K562 (cell line): Measurements from ENCODE around the gene KRT222.

Source experiments
- BDP1 ChIP-seq: IDR thresholded peaks from 3 replicates; pipeline ENCODE4 v1.6.1; 2011; ENCODE audit not compliant: insufficient read length, insufficient read depth
- BMI1 ChIP-seq: fragments of 150-350 bp; IDR thresholded peaks from 2 replicates; pipeline ENCODE4 v1.6.1; 2014; ENCODE audit warnings: low read length
- NRF1 ChIP-seq, 2 experiments: fragments of 450-650 bp; IDR thresholded peaks in 1 of 2; conservative IDR thresholded peaks in 1 of 2; 2 replicates each; pipeline ENCODE4 v1.6.1; 2014; ENCODE audit warnings: mild to moderate bottlenecking in 2 of 2
- SMARCC2 ChIP-seq: fragments of 450-650 bp; IDR thresholded peaks from 2 replicates; pipeline ENCODE4 v1.6.1; 2017; ENCODE audit warnings: antibody characterized with exemption, moderate library complexity, mild to moderate bottlenecking, low read depth
- SPI1 ChIP-seq: IDR thresholded peaks from 2 replicates; pipeline ENCODE4 v1.6.1; 2011; ENCODE audit warnings: low read depth, low read length, control low read depth, borderline replicate concordance
- TCF7 ChIP-seq: sonication (generic); IDR thresholded peaks from 2 replicates; pipeline ENCODE4 v1.6.1; 2016; ENCODE audit warnings: antibody characterized with exemption, borderline replicate concordance
- TCFL5 ChIP-seq: fragments of 250-450 bp; sonication (Bioruptor Pico); conservative IDR thresholded peaks from 2 replicates; pipeline ENCODE4 v1.6.1; 2021; ENCODE audit warnings: mild to moderate bottlenecking, moderate library complexity, matching md5 sums
- ZFX ChIP-seq: sonication (generic); formaldehyde crosslinking; IDR thresholded peaks from 2 replicates; pipeline ENCODE4 v1.8.0; 2022; ENCODE audit warnings: mild to moderate bottlenecking, missing genetic modification reagents, moderate library complexity
- TF ChIP-seq, protein P1 (sequence below), 3 experiments: IDR thresholded peaks in 2 of 3; conservative IDR thresholded peaks in 1 of 3; 2 replicates each; pipeline ENCODE4 v1.5.1; 2011 to 2012; ENCODE audit warnings: low read length in 3 of 3, mild to moderate bottlenecking in 3 of 3, control low read depth in 2 of 3, improper control_type of control experiment in 1 of 3, inconsistent platforms in 1 of 3, low read depth in 1 of 3, mixed read lengths in 1 of 3, moderate library complexity in 1 of 3; ENCODE audit not compliant: insufficient read depth in 2 of 3

DNA sequence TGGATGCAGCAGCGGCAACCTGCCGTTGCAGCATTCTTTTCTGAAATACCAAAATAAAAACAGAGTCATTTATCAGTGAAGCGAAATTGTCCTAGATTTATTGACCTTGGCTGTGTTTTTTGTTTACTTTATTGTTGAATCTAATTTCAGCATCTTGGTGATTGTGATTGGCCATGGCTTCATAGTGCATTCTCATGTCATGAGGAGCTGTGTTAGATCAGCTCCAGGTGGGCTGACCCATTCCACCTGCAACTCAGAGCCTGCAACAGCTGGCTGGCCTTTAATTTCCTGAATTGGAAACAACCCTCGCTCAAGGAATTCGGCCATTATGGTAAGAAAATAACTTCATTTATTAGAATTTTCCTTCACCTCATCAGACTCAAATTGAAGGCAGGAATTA, 22.1 kb upstream of the KRT222 start:
- TF ChIP-seq SPI1: no peak
- TF ChIP-seq ZFX (CRISPR knock-in tag): no peak
- TF ChIP-seq TCF7: no peak
- TF ChIP-seq SMARCC2: no peak
- no peak for TF ChIP-seq NRF1 (conservative IDR thresholded peaks at IDR 0.05 in 1 of 2, IDR thresholded peaks at IDR 0.05 in 1 of 2)
- TF ChIP-seq BMI1: no peak
- TF ChIP-seq TCFL5 (CRISPR knock-in tag): no peak
- no peak for TF ChIP-seq BDP1
- TF ChIP-seq, protein P1, sequence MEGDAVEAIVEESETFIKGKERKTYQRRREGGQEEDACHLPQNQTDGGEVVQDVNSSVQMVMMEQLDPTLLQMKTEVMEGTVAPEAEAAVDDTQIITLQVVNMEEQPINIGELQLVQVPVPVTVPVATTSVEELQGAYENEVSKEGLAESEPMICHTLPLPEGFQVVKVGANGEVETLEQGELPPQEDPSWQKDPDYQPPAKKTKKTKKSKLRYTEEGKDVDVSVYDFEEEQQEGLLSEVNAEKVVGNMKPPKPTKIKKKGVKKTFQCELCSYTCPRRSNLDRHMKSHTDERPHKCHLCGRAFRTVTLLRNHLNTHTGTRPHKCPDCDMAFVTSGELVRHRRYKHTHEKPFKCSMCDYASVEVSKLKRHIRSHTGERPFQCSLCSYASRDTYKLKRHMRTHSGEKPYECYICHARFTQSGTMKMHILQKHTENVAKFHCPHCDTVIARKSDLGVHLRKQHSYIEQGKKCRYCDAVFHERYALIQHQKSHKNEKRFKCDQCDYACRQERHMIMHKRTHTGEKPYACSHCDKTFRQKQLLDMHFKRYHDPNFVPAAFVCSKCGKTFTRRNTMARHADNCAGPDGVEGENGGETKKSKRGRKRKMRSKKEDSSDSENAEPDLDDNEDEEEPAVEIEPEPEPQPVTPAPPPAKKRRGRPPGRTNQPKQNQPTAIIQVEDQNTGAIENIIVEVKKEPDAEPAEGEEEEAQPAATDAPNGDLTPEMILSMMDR (IDR thresholded peaks at IDR 0.05 in 2 of 3, conservative IDR thresholded peaks at IDR 0.05 in 1 of 3; ENCODE audit: insufficient read depth in 2 of 3, low read depth in 1 of 3, low read length in 3 of 3): no peak
